T-helper 9 cell (primary cell): ENCODE data around the gene HLA-DMB.
"Not testable (repeated sequence)": the region's sequence is repeated elsewhere in the genome, so short reads cannot be mapped to it uniquely, and the experiment has no call there.

Experiments used
- DNase-seq: peaks from one replicate; pipeline ENCODE4 v3.0.0-alpha.2; 2020

The HLA-DMB gene

DNA sequence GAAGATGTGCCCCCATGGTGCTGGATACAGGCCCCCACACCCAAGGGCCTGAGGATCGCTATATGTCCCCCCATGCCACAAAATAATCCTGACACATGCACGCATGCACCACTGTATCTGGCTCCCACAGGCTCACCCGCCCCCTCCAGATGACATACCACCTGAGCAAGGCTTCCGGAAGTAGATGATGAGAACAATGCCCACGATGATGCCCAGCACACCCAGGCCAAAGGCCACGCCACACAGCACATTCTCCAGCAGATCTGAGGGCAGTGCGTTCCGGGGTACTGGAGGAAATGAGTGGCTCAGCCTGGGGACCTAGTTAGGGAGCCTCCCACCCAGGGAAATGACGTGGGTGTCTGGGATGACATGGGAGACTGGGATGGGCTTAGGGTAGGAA is 8.3 kb upstream of the HLA-DMB start:
- no peak for DNase-seq

DNA sequence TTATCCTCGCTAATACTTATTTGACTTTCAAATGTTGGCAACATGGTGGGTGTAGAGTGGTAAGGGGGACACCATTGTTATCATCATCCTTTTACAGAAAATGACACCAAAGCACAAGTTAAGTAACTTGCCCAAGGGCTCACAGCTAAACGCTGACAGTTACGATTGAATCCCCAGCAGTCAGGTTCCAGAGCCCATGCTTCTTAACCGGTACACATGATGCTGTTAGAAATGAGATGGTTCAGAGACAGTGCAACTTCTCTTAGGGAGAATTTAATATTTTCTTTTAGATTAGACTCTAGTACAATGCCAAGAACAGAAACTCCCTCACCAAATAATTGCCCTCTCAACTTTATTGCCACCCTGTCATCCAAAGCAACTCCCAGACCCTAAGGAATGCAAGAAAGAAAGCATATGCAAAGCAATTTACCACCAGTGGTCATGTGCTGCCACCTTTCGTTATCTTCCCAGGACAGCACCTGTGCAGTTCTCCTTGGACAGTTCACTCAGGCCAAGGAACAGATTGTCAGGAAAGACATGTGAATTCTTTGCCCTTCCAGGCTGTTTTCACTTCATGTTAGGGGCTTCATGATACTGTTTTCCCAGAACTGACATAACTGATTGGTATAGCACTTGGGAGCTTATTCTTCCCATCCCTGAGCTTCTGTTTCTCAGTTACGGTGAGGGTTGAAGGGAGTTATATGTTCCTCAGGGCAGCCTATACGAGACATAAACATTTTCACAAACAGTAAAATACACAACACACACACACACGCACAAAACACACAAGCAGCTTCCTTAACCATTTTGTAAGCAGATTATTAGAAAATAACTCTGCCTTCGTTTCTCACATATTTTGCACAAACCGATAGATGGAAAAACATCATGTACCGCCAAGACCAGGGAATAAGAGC is 7.0 kb upstream of the HLA-DMB start:
- peak; percentile 23 for DNase-seq

DNA sequence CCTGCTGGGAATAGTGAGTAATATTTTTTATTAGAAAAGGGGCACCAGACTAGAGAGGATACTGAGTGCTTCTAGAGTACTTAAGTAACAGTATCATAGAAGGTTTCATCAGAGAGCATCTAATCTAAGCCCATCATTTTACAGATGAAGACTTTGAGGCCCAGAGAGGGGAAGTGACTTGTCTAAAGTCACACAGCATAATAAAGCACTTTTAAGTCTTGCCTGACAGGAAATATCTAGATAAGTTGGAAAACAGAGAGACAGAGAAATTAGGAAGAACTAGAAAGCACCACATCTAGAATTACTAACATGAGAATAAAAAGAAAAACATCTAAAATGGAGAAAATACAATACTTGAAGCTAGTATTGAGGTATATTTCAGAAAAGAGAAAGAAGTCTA is 6.1 kb upstream of the HLA-DMB start:
- no peak for DNase-seq

DNA sequence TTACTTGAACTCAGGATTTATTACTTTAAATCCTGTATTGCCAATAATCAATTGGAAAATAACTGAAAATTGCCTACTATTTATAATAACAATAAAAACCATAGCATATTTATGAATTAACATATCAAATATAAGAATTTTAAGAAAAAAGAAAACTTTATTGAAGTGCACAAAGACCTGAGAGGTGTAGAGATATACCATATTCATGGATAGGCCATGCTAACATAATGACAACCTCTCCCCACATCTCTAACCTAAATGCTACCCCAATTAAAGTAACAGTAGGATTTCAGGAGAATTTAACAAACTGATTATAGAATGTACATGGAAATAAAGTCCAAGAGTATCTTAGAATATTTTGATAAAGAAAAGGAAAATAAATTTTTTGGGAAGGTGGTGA is 5.1 kb upstream of the HLA-DMB start:
- no peak for DNase-seq

DNA sequence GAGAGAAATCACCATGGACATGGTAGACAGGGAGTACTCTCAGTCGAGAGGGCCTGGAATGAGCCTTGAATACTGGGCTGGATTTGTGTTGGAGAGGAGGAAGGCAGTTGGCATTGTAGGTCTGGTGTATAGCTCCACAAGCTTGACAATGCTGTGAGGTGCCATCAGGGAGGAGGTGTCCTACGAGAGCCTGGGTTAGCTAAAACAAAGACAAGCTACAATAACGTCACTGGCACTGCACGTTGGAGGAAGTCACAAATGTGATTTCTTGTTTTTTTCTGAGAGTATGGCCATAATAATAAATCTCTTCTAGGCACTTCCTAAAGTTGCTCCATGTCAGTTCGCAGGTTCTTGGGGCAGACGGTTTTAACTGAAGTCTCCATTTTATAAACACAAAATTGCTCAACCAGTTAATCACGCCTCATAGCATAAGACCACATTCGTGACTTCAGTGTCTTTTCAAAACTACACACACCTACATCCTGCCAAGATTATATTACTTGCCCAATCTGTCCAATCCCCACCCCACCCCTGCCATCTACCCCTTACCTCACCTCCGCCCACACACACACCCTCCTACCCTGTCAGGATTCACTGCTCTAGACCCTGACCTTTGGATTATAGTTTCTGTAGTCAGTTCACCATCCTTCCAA is 4.4 kb upstream of the HLA-DMB start:
- DNase-seq = no peak

DNA sequence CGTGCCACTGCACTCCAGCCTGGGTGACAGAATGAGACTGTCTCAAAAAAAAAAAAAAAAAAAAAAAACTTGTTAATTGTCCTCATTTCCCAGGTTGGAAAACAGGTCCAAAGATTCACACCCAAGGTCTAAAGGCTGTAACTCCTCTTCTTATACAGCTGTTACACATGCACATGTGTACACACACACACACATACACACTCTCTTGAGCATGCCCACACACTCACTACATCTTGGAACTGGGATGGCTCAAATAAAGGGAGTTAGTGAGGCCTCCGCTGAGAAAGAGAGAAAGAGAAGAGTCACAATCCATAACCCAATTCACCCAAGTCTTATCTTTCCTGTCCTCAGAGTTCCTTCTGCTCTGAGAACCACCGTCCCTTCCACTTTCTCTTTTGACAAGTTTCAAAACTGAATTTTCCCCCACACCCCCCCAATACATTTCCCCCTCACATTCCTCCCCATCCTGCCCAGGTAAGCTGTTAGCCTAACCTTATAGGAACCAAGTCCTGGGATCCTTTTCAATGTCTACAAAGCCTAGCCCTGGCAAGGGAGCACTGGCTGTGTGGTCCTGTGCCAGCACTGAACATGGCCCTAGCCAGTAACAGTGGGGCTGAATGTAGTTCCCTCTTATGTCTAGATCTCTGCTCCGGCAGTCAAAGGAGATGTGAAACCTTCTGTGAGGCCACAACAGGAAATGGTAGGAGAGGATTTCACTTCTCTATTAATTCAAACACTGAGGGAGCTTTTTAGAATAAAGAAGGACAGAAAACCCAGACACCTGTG is 3.2 kb upstream of the HLA-DMB start:
- no peak for DNase-seq

DNA sequence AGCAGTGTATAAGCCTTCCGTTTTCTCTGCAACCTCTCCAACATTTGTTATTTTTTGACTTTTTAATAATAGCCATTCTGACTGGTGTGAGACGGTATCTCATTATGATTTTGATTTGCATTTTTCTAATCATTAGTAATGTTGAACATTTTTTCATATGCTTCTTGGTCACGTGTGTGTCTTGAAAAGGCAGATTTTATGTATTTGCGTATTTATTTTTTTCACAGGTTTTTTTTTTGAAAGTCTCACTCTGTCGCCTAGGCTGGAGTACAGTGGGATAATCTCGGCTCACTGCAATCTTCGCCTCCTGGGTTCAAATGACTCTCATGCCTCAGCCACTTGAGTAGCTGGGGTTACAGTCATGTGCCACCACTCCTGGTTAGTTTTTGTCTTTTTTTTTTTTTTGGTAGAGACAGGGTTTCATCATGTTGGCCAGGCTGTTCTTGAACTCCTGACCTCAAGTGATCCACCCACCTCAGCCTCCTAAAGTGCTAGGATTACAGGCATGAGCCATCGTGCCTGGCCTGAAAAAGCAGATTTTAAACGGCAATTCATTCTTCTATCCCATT is 1.8 kb upstream of the HLA-DMB start:
- DNase-seq = not testable (repeated sequence)

DNA sequence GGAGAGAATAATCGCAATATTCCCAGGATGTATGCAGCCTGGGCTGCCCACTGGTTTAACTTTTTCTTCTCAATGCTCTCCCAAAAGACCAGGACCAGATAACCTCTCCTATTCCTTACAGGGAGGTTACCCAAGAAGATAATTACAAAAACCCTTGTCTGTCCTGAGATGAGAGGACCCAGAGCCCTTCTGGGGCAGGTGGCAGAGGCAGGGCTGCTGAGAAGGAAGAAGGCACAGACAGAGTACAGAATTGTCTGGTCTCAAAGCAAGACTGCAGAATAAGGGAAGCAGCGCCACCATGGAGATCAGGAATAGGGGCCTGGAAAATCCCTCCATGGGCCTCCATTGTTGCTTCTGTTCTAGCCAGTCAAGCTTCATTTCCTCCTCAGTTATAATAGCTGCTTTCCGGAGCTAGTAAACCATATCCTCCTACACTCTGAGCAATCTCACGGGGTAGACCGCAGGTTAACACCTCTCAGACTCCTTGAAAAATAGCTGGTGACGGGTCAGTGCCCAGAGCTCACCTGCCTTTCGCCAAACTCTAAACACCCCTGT is 463 bp upstream of the HLA-DMB start:
- peak; percentile 31 for DNase-seq

DNA sequence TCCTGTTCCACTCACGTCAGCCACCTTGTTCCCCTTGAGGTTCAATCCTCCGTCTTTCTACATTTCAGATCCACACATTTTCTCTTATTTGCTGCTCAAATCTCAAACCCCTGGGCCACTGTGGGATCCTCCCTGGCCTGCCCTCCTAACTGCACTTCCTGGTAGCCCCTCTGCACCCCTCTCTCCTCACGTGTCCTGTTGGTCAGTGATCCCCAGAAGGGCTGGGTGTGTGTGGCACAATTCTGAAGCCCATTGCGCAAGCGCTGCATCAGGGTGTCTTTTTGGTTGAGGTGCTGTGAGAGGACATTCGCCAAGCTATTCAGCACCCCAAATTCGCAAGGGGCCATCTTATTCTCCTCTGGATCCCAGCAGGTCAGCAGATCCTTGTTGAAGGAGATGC is 2.3 kb downstream of the HLA-DMB start:
- no peak for DNase-seq

DNA sequence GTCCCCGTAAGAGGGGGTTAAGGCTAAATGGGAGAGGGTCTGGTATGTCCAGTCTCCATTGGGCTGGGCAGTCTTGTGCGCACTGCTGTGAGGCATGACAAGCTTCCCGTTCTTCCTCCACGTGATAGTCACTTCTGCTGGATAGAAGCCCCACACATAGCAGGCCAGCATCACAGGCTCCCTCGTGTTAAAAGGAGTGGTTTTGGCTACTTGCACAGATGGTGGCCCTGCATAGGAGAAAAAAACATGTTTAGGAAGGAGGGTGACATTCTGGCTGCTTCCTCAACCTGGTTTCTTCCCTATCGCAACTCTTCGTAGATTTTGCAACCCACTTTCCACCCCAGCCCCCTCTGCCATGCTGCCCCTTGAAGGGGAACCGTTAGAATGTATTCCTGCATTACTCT is 3.6 kb downstream of the HLA-DMB start:
- no peak for DNase-seq

DNA sequence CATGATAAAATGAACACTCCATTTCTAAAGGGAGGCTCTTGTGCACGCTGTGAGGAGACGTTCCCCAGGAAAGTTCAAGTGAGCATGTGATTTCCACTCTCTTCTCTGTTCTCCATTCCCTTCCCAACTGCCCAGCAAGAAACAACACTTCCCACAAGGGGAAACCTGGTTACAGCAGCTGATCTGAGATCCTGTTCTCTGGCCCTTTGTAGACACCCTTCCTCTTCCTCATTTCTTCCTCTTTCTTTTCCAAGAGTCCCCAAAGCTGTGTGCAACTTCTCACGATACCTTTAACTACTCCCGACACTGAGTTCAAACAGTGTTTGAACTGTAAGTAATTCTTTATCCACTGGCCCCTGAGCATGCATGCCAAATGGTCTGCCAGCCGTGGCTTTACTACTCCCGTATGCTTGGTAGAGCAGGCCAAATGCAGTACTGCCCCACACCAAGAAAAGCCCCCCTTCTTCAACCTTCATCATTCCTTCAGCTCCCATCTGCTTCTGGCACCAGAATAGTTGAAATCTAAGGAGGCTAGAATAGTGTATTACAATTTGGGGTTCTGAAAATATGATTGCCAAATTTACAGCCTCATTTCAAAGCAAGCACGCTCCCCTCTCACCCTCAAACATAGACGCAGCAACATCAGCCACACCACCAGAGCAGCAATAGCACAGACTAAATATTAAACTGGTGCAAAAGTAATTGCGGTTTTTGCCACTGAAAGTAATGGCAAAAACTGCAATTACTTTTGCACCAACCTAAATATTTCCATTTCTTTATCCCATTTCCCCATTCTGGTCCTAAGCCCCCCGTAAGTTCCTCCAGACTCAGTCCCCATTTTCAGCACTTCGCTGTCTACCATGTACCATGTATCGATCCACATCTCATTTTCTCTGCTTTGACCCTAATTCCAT is 4.3 kb downstream of the HLA-DMB start:
- no peak for DNase-seq

DNA sequence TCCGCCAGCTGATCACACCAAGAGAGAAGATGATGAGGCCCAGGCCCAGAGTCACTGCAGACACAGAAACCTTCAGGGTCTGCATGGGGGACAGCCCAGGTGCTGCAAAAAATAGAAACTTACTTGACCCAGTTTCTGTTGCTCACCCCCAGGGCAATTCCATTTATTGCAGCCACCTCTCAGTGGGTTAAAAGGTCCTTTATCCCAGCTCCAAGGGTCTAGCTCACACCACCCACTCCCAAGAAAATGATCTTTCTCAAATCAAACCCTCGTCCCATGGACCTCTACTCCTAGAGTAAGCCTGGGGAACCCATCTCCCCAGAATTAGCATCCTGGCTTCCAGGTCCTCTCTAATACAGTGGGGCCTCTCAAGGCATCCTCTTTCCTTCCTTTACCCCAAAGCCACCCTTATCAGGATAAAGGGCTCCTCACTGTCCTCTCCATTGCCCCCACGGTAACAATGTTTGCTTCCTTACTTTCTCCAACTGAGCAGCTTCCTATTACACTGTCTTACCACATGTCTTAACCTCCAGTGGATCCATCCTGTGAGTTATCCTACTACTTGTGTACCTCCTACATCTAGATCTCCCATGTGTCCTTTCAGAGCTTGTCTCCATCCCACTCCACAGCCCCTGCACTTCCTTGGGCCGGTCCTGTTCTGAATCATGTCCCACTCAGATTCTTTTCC is 5.1 kb downstream of the HLA-DMB start:
- DNase-seq = no peak

DNA sequence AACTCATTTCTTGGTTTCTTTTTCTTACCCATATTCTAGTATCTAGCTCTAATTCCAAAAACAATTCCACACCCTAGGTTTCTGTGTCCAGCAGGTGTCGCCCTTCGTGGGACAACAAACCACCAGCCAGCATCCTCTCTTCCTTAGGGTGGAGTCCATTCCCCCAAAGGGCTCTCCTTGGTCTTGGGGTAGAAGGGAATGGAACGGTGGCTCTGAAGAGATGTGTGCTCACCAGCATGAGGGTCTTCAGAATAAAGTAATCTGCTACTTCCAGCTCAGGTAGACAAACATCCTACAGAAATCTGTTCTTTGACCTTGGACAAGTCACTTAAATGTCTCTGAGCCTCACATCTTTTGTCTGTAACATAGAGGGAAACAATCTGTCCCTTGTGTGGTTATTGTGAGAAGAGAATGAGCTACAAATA is 7.2 kb downstream of the HLA-DMB start:
- peak; percentile 81 for DNase-seq

DNA sequence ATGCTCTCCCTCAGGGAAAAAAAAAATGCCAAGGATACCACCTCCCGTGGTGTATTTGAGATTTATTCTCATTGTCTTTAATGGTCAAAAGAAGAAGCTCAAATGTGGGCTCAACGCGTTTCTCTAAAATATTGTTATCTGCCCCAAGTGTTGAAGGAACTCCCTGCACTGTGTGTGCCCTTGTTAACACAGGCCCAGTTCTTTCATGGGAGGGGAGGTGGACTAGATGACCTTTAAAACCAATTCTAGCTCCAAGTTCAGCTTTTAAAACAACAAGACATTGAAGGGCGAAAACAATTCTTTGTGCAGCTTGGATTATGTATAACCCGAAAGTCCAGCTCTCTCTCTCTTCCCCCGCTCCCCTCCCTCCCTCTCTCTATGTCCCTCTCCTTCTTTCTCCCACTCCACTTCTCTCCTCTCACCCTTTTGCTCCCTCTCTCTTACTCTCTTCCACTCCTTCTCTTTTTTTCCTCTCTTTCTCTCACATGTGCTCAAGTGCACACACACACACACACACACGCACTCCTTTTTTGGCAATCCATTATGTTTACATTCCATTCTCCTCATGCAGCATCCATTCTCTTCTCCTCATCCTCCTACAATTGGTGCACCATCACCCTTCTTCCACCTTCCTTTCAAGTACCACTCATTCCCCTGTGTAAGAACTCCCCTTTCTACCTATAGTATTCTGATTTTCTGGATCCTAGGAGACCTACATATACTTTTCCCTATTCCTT is 8.5 kb downstream of the HLA-DMB start:
- no peak for DNase-seq

DNA sequence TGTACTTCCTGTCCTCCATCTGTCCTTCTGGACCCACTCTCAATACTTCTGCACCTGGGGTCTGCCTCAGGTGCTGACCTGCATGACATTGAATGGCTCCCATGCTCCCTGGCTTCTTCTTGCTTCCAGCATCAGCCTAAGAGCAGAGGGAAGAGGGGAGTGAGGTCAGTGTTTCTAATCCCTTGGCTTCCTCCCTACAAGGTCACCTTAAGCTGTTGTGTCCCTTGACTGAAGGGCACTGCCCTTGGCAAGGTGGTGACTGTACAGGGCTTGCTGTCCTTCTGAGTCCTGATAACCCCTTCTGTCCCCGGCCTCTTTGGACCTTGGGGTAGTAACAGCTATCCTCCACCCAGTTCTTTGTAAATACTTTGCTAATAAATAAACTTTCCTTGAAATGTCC is 9.6 kb downstream of the HLA-DMB start:
- no peak for DNase-seq

DNA sequence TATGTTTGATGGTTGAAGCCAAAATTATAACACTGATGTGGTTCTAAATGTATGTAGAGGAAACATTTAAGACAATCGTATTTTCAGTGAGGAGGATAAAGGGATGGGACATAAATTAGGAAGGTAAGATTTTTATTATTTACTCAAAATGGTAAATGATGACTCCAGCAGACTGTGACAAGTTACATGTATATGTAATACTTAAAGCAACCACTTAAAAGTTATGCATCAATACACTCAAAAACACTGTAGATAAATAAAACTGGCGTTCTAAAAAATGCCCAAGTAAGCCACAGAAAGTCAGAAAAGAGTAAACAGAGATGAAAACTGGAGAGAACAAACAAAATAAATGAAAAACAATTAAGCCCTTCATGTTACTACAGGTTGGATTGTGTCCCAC is 18.7 kb downstream of the HLA-DMB start:
- no peak for DNase-seq

DNA sequence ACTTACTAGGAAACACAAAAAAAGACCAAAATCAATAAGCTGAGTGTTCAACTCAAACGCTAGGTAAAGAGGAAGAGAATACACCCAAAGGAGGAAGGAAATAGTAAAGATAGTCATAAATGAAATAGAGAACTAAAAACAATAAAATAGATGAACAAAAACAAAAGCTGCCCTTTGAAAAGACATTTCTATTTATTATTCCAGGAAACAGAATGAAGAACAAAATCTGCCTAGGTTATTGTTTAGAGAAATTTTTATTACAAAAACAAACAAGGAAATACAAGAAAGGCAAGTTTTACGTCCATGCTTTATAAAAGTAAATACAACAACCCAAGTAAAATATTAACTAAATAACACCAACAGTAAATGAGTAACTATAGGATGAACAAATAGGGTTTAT is 20.1 kb downstream of the HLA-DMB start:
- no peak for DNase-seq

DNA sequence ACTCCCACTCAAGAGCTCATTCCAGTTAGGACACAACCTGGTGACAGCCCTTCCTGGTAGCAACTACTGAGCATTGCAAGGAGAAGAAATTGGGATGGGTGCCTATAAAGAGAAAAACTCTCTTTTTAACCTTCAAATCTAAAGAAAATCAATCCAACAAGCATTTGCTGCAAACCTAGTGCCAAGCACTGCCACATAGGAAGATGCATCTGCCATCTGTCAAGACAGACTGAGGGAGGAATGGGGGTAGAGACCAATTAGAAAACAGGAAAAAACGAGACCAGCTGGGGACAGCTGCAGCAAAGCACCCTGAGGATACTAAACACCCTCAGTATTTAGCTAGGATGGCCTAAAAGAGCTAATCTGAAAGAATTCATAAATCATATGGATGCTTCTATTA is 27.9 kb downstream of the HLA-DMB start:
- DNase-seq = no peak

DNA sequence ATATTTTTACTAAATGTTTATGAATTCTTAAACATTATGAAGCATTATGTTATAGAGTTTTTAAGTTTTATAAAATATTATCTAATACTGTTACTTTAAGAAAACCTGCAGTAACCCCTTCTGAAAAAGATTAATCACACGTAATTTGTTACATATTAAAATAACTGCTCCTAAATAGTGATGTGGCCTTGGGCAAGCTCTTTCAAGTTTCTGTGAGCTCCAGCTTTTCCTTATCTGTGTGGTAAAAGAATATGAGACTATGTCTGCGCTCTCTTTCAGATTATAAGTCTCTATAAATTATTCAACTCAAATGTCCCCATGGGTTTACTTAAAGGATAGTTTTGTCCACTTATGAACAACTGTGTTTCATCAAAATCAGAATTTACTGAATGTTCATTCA is 31.9 kb downstream of the HLA-DMB start:
- DNase-seq = no peak

DNA sequence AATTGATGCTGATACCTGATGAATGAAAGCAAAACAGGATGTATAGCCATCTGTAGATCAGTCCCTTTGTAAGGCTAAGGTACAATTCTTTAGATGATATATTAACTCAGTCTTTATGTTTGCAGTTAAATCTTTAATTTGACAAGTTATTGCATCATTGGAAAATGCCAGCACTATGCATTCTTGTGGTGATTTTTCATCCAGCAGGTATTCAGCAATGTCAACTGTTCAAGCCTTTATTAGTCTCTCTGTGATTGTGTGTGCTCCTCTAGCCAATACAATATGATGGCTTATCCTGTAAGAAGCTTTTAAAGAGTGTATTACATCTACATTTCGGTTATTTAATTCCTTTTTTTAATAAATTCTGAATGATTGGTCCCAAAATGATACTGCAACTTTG is 34.3 kb downstream of the HLA-DMB start:
- no peak for DNase-seq
